Body of pancreas (tissue), 4 donors: ENCODE results near the gene IPO7. TPM values are rescaled to one million over a fixed set of nuclear protein-coding genes. Genes with fewer than 3 reads are reported as not detected.
"Not testable (repeated sequence)": the region's sequence is repeated elsewhere in the genome, so short reads cannot be mapped to it uniquely, and the experiment has no call there.

ENCODE experiments used
- ATAC-seq: fragments of 150-250 bp; one replicate; pipeline ENCODE4 v1.9.1; 2016
- DNase-seq, 4 donors: peaks; one replicate each; pipeline ENCODE4 v3.0.0-alpha.2; 2019
- H3K27ac ChIP-seq, 4 donors: fragments of 200-600 bp; sonication (generic); 1 replicate in 3 of 4; 2 replicates in 1 of 4; pipeline versions ENCODE4 v1.5.1 to v1.6.1; 2016 to 2019; ENCODE audit warnings: mild to moderate bottlenecking in 1 of 4, mixed read lengths in 1 of 4, moderate library complexity in 1 of 4
- H3K27me3 ChIP-seq, 2 donors: fragments of 200-600 bp; sonication (generic); one replicate each; pipeline ENCODE4 v1.6.0; 2016; ENCODE audit warnings: mild to moderate bottlenecking in 1 of 2
- H3K36me3 ChIP-seq, 2 donors: fragments of 200-600 bp; sonication (generic); replicated peaks in 1 of 2; 2 replicates each; pipeline ENCODE4 v1.5.1; 2016; ENCODE audit warnings: low read depth in 2 of 2; ENCODE audit not compliant: insufficient read depth in 1 of 2
- H3K4me1 ChIP-seq: fragments of 200-600 bp; sonication (generic); one replicate; pipeline ENCODE4 v1.6.0; 2016
- H3K4me3 ChIP-seq, 2 donors: fragments of 200-600 bp; sonication (generic); 1 replicate in 1 of 2; 2 replicates in 1 of 2; pipeline ENCODE4 v1.5.1; 2016 to 2019
- H3K9me3 ChIP-seq, 3 donors: fragments of 200-600 bp; sonication (generic); 1 replicate in 2 of 3; 2 replicates in 1 of 3; pipeline ENCODE4 v1.5.1; 2016
- CTCF ChIP-seq, 7 experiments: fragments of 450-650 bp in 4 of 7; fragments of 200-600 bp in 3 of 7; sonication (generic) in 3 of 7; IDR thresholded peaks; one replicate each; pipeline ENCODE4 v1.5.1; 2016 to 2019; ENCODE audit warnings: antibody characterized with exemption in 7 of 7
- POLR2A ChIP-seq, 3 donors: fragments of 450-650 bp; IDR thresholded peaks; one replicate each; pipeline ENCODE4 v1.6.1; 2016; ENCODE audit warnings: antibody characterized with exemption in 3 of 3, mild to moderate bottlenecking in 2 of 3
- WGBS, 2 donors: methylation state at CpG; one replicate each; pipeline ENCODE4 v1.1.5; 2017; 5-methylcytosine and 5-hydroxymethylcytosine counted together
- intact Hi-C: fragments of 100-400 bp; cut with DNase I; formaldehyde crosslinking; loops from one replicate; pipeline ENCODE4 v1.15.1; 2023
- total RNA-seq, 2 donors: library from RNA; depleted of rRNA; stranded (reverse); fragments of >200 nt; gene quantifications; one replicate each; pipeline ENCODE4 v1.1.0, GENCODE V29; 2016

The IPO7 gene
- total RNA-seq, 2 donors from 2014 or later = 54.0 to 167 TPM

DNA sequence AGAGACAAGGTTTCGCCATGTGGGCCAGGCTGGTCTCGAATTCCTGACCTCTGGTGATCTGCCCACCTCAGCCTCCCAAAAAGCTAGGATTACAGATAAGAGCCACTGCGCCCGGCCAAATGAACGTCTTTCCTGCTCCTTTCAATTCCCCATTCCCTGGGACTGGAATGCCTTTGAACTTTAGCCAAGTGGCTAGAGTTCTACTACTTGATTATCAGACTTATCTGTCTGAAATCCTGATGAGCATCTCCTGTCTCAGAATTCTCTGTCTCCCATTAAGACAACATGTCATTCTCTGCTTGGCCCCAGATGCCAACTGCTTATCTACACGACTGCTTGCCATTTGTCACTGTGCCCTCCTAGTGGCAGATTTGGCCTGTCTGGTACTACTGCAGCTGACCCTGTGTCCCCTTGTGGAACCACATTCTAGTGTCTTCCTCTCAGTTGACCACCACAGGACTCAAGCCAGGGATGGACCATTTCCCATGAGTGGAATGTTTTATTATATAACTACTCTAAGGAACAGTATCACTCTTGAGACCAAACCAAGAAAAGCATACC lies 33.1 kb upstream of the IPO7 start:
- H3K36me3 ChIP-seq = no peaks in the 10 kb centered on the region
- no peak for DNase-seq
- no peak overlapping the region for H3K4me3 ChIP-seq
- H3K27me3 ChIP-seq = no peaks in the 10 kb centered on the region
- no peak for ATAC-seq
- no peaks in the 10 kb centered on the region for H3K9me3 ChIP-seq
- no peaks in the 10 kb centered on the region for H3K4me1 ChIP-seq
- intact Hi-C loops = no loop called here
- WGBS, 2 donors = 54 to 66% methylated on average over 5 to 6 of the region's 6 CpGs
- H3K27ac ChIP-seq = no peak overlapping the region
- TF ChIP-seq POLR2A (IDR thresholded peaks at IDR 0.05) = no peak
- no peak for TF ChIP-seq CTCF (IDR thresholded peaks at IDR 0.05)

DNA sequence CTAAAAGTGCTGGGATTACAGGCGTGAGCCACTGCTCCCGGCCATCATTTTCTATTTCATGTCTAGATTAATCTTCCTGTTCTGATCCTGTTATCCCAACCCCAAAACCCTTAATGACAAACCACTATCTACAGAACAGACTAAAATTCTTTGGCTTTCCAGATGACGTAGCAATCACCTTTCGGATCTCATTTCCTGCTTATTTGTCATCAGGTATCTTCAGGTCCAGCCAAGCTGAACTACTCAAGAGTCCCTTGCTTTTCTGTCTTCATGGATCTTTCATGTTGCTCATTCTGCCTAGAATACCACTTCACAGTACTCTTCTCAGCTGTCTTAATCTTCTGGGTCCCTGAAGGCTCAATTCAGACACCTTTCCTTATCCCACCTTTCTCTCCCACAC lies 27.4 kb upstream of the IPO7 start:
- Histone ChIP-seq H3K9me3 (no peaks in the 10 kb centered on the region), H3K4me1 (no peaks in the 10 kb centered on the region), H3K27me3 (no peaks in the 10 kb centered on the region), H3K27ac (no peak overlapping the region), H3K4me3 (no peak overlapping the region), H3K36me3 (no peaks in the 10 kb centered on the region)
- no peak for DNase-seq
- TF ChIP-seq POLR2A (IDR thresholded peaks at IDR 0.05) (no peak), CTCF (IDR thresholded peaks at IDR 0.05) (no peak)
- WGBS, 2 donors = 83 to 84% methylated on average over 4 of the region's 4 CpGs
- intact Hi-C loops = loop anchor here (5.0 kb wide), 1 partner anchor 35 kb away; no protein-coding TSS in a partner anchor
- no peak for ATAC-seq

DNA sequence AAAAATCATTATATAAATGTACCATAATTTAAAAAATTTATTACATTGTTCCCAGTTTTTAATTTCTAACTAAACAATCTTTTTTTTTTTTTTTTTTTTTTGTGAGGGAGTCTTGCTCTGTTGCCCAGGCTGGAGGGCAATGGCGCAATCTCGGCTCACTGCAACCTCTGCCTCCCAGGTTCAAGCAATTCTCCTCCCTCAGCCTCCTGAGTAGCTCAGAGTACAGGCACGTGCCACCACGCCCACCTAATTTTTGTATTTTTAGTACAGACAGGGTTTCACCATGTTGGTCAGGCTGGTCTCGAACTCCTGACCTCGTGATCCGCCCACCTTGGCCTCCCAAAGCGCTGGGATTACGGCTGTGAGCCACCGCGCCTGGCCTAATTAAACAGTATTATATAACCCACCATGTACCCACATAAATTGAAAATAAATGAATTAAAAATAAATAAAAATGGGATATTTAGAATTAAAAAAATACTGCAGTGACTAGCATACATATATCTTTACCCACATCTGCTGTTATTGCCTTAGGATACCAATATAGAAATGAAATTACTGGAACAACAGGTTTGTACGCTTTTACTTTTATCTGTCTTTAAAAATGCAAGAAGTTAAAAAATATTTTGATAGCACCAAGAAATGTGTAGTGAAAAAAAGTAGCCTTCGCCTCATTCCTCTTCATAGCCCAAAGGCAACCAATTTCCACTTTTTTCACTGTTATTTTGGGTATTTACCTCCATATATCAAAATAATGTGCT lies 23.4 kb upstream of the IPO7 start:
- ATAC-seq, H3K9me3 ChIP-seq, DNase-seq, H3K4me3 ChIP-seq, H3K36me3 ChIP-seq, H3K27ac ChIP-seq, intact Hi-C loops, H3K27me3 ChIP-seq: not testable (repeated sequence)
- H3K4me1 ChIP-seq = peaks cover 18% of the 10 kb centered on the region
- WGBS, 2 donors = 84 to 93% methylated on average over 13 of the region's 13 CpGs

- H3K9me3 ChIP-seq = no peaks in the 10 kb centered on the region
- no peak for DNase-seq
- no peak overlapping the region for H3K4me3 ChIP-seq
- intact Hi-C loops = no loop called here
- TF ChIP-seq CTCF (IDR thresholded peaks at IDR 0.05) (no peak), POLR2A (IDR thresholded peaks at IDR 0.05) (no peak)
- WGBS, 2 donors = 67 to 83% methylated on average over 2 of the region's 2 CpGs
- no peaks in the 10 kb centered on the region for H3K27me3 ChIP-seq
- peak overlapping the region; percentile 98 to 100 (median 98) for H3K27ac ChIP-seq
- peaks cover 18% of the 10 kb centered on the region for H3K4me1 ChIP-seq
- no peak for ATAC-seq
- H3K36me3 ChIP-seq = no peaks in the 10 kb centered on the region
Observed at GRCh38 chr11:9362393-9362863, 22.0 kb upstream of the IPO7 start.

DNA sequence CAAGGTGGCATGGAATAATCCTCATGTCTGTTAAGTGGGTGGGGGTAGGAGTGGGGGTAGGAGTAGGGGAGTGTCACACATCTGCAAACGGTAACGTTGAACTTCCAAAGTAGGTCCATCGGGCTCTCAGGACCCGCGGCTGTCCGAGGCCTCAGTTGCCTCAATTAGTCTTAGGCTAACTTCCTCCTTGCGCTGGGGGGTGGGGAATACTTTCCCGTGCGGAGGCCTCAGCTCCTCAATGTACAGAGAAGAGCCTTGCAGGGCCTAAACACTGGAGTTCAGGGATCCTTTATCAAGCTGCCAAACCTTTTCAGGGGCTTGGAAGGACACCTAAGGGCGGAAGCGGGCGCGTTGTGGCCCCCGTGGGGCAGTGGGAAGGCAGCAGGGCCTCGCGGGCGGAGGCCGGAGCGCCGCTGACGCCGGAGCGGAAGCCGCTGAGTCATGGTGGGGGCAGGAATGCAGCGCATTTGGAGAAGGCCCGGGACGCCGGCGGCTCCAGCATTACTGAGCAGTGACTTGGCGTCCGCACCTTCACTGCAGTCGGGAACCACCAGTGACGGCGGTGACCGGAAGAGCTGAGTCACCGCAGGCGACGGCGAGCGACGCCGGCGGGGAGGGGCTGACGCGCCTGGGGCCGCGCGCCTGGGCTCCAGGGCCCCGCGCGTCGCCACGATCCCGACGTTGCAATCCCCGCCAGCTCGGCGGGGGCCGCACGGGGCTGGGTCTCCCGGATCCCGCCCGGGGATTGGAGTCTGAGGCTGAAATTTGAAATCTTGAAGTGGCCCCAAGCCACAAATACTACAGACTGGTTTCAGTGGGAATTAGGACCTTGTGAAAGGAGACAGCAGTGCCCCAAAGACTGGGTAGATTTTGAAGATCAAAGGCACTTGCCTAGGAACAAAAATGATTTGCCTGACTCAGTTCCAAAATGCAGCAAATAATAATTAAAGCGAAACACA lies 20.2 kb upstream of the IPO7 start:
- ATAC-seq = peak; percentile 99

More for the DNA sequence above, 20.2 kb upstream of the IPO7 start:
- peak; percentile 96 to 98 (median 98) for DNase-seq
- H3K9me3 ChIP-seq = no peaks in the 10 kb centered on the region
- no peaks in the 10 kb centered on the region for H3K27me3 ChIP-seq
- intact Hi-C loops = no loop called here
- no peaks in the 10 kb centered on the region for H3K36me3 ChIP-seq
- peaks cover 18% of the 10 kb centered on the region for H3K4me1 ChIP-seq
- TF ChIP-seq CTCF (IDR thresholded peaks at IDR 0.05) (peak in 1 of 7 experiments; percentile 9), POLR2A (IDR thresholded peaks at IDR 0.05) (peak; percentile 85 to 87 (median 86))
- 2 to 13% methylated on average over 10 to 64 of the region's 64 CpGs for WGBS, 2 donors
- no peak overlapping the region for H3K4me3 ChIP-seq
- peak overlapping the region; percentile 98 to 100 (median 98) for H3K27ac ChIP-seq
